ENCODE results near the gene FANCD2.
"Not testable (repeated sequence)": the region's sequence is repeated elsewhere in the genome, so short reads cannot be mapped to it uniquely, and the experiment has no call there.

FANCD2 gene

DNA sequence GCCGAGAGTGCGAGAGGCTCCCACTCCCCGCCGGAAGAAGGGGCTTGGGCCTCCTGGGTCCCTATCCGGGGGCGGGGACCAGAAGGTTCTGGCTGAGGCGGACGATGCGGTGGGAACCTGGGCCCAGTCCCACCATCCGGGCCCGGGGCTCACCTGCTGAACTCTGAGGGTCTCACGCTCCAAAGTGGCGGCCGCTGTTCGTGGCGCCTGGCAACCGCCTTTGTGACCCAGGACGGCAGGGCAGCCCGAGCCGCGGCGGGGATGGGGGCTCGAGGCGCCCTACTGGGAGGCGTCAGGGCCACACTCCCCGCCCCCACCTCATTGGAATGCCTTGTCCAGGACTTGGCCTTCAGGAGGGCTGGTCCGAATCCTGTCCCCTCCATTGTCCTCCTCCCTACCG, 81.9 kb downstream of the FANCD2 start, which contains the start of gene FANCD2OS:
Gene FANCD2OS, minus strand, starts transcription at position 165 of the 400 bp plus-strand sequence. CDS start 3,481 bp downstream, outside the sequence.
- Histone ChIP-seq H3K27me3 (ENCODE audit: control insufficient read depth in 1 of 2, insufficient read depth in 2 of 2, low read length in 2 of 2) (peaks cover 0 to 6% of the 10 kb centered on the region in 2 donors), H3K9me3 (ENCODE audit: control insufficient read depth in 2 of 2, low read length in 2 of 2) (no peaks in the 10 kb centered on the region), H3K9ac (ENCODE audit: low read length in 2 of 2) (no peak within 1 kb of the TSS), H3K36me3 (ENCODE audit: control insufficient read depth in 2 of 2, insufficient read depth in 2 of 2, low read length in 2 of 2) (no peaks in the 10 kb centered on the region), H3K4me1 (ENCODE audit: control insufficient read depth, insufficient read depth, low read length) (no peaks in the 10 kb centered on the region), H3K27ac (ENCODE audit: low read length) (no peak within 1 kb of the TSS), H3K4me3 (ENCODE audit: low read length in 2 of 2) (no peak within 1 kb of the TSS)

DNA sequence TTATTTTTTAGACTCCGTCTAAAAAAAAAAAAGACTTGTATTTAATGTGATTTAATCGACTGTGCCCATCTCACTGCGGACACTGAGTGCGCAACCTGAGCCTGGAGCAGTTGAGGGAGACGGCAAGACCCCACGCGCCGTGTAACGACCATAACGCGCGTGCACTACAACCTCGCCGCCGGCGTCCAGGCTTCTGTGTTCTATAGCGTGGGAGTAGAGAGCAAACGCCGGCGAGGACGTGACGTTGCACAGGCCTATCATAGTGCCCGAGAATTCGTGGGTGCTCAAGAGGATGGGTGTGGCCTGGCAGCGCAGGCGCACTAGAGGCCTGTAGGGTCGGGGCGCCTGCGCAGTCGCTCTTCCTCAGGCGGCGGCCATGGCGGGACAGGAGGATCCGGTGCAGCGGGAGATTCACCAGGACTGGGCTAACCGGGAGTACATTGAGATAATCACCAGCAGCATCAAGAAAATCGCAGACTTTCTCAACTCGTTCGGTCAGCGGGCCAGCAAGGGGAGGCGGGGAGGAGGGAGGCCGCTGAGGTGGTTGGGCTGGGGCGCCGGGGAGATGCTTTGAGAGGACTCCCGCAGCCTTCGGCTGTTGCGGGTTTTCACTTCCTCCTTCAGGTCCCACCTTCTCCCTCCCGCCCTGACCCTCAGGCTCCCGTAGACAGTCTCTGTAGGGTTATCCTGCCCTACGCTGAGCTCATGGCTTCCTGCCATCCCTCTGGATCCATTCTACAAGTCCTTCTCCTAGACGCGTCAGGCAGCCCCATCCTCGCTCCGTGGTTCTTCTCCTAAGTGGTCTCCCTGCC, 89.3 kb downstream of the FANCD2 start, which contains the start of gene BRK1:
Gene BRK1, plus strand, starts transcription at position 350 of the 812 bp plus-strand sequence. Its CDS starts 27 bp downstream, at position 377.
- peaks cover 15% of the 10 kb centered on the region for H3K4me1 ChIP-seq (ENCODE audit: control insufficient read depth, insufficient read depth, low read length)
- peak within 1 kb of the TSS; percentile 61 to 96 for H3K9ac ChIP-seq (ENCODE audit: low read length in 2 of 2)
- peak within 1 kb of the TSS; percentile 89 to 99 for H3K4me3 ChIP-seq (ENCODE audit: low read length in 2 of 2)
- H3K27ac ChIP-seq (ENCODE audit: low read length), result peak within 1 kb of the TSS; percentile 67
- no peaks in the 10 kb centered on the region for H3K9me3 ChIP-seq (ENCODE audit: control insufficient read depth in 2 of 2, low read length in 2 of 2)
- H3K36me3 ChIP-seq (ENCODE audit: control insufficient read depth in 2 of 2, insufficient read depth in 2 of 2, low read length in 2 of 2), result peaks cover 0 to 3% of the 10 kb centered on the region in 2 donors
- no peaks in the 10 kb centered on the region for H3K27me3 ChIP-seq (ENCODE audit: control insufficient read depth in 1 of 2, insufficient read depth in 2 of 2, low read length in 2 of 2)

DNA sequence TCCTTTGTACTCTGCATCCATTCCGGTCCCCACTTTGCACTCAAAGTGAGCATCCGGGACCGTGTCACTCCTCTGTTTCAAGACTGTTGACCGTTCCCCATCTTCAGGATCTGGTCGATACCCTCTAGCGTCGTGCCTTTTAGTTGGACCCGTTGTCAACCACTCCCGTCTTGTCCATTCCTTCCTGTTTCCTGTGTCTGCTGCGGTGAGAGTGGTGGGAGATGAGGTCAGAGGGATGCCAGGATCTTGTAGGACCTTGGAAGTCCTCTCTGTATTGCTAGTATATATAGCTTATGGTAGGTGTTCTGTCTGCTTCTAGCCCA, 89.9 kb downstream of the FANCD2 start:
- H3K4me1 ChIP-seq (ENCODE audit: control insufficient read depth, insufficient read depth, low read length), result peaks cover 15% of the 10 kb centered on the region
- no peaks in the 10 kb centered on the region for H3K9me3 ChIP-seq (ENCODE audit: control insufficient read depth in 2 of 2, low read length in 2 of 2)
- peak overlapping the region; percentile 89 to 99 for H3K4me3 ChIP-seq (ENCODE audit: low read length in 2 of 2)
- peaks cover 0 to 3% of the 10 kb centered on the region in 2 donors for H3K36me3 ChIP-seq (ENCODE audit: control insufficient read depth in 2 of 2, insufficient read depth in 2 of 2, low read length in 2 of 2)
- H3K27me3 ChIP-seq (ENCODE audit: control insufficient read depth in 1 of 2, insufficient read depth in 2 of 2, low read length in 2 of 2), result no peaks in the 10 kb centered on the region
- H3K27ac ChIP-seq (ENCODE audit: low read length), result peak overlapping the region; percentile 67
- peak overlapping the region; percentile 61 to 96 for H3K9ac ChIP-seq (ENCODE audit: low read length in 2 of 2)

DNA sequence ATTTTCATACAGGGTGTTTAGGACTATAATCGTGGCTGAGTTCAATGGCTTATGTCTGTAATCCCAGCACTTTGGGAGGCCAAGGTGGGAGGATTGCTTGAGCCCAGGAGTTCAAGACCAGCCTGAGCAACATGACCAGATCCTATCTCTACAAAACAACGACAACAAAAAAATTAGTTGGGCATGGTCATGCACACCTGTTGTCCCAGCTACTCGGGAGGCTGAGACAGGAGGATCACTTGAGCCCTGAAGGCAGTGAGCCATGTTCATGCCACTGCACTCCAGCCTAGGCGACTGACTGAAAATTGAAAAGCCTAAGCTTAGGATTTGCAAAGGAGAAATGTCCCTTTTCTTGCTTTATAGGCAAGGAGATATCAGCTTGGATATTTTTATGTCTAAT, 90.7 kb downstream of the FANCD2 start:
- peaks cover 0 to 3% of the 10 kb centered on the region in 2 donors for H3K36me3 ChIP-seq (ENCODE audit: control insufficient read depth in 2 of 2, insufficient read depth in 2 of 2, low read length in 2 of 2)
- peak overlapping the region; percentile 89 to 99 for H3K4me3 ChIP-seq (ENCODE audit: low read length in 2 of 2)
- no peak overlapping the region for H3K27ac ChIP-seq (ENCODE audit: low read length)
- no peak overlapping the region for H3K9ac ChIP-seq (ENCODE audit: low read length in 2 of 2)
- H3K9me3 ChIP-seq (ENCODE audit: control insufficient read depth in 2 of 2, low read length in 2 of 2), result no peaks in the 10 kb centered on the region
- no peaks in the 10 kb centered on the region for H3K27me3 ChIP-seq (ENCODE audit: control insufficient read depth in 1 of 2, insufficient read depth in 2 of 2, low read length in 2 of 2)
- H3K4me1 ChIP-seq (ENCODE audit: control insufficient read depth, insufficient read depth, low read length), result peaks cover 15% of the 10 kb centered on the region

DNA sequence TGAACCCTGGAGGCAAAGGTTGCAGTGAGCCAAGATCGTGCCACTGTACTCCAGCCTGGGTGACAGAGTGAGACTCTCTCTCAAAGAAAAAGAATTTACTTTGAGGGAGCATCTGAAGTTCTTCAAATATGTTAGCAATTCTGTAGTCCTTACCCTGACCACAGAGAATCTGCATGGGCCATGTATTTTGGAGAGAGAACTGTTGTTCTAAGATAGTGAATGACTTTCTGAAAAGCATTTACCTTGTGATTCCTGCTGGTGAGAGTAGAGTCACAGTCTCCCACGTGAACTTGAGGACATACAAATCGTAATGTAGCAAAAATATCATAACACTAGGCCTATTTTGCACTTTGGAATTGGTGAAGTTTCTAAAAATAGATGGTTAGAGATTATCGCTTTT, 93.1 kb downstream of the FANCD2 start:
- no peaks in the 10 kb centered on the region for H3K9me3 ChIP-seq (ENCODE audit: control insufficient read depth in 2 of 2, low read length in 2 of 2)
- no peak overlapping the region for H3K27ac ChIP-seq (ENCODE audit: low read length)
- H3K4me1 ChIP-seq (ENCODE audit: control insufficient read depth, insufficient read depth, low read length), result peaks cover 15% of the 10 kb centered on the region
- no peak overlapping the region for H3K9ac ChIP-seq (ENCODE audit: low read length in 2 of 2)
- H3K36me3 ChIP-seq (ENCODE audit: control insufficient read depth in 2 of 2, insufficient read depth in 2 of 2, low read length in 2 of 2), result peaks cover under 1 to 3% of the 10 kb centered on the region in 2 donors
- no peaks in the 10 kb centered on the region for H3K27me3 ChIP-seq (ENCODE audit: control insufficient read depth in 1 of 2, insufficient read depth in 2 of 2, low read length in 2 of 2)
- H3K4me3 ChIP-seq (ENCODE audit: low read length in 2 of 2), result no peak overlapping the region

DNA sequence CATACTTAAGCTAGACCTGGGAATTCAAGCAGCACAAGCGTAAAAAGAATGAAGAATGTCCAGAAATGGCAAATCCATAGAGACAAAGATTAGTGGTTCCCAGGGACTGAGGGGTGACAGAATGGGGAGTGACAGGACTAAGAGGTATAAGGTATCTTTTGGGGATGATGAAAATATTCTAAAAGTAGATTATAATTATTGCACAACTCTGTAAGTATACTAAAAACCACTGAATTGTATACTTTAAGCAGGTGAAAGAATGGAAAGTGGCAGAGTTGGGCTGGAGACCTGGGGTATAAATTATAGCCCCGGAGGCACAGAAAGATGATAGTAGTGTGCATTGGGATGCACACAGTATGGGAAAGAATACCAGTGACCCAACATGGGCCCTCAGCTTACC, 94.8 kb downstream of the FANCD2 start:
- Histone ChIP-seq H3K9ac (ENCODE audit: low read length in 2 of 2) (no peak overlapping the region), H3K4me1 (ENCODE audit: control insufficient read depth, insufficient read depth, low read length) (peaks cover 13% of the 10 kb centered on the region), H3K36me3 (ENCODE audit: control insufficient read depth in 2 of 2, insufficient read depth in 2 of 2, low read length in 2 of 2) (peaks cover 5 to 8% of the 10 kb centered on the region in 2 donors), H3K27ac (ENCODE audit: low read length) (no peak overlapping the region), H3K4me3 (ENCODE audit: low read length in 2 of 2) (no peak overlapping the region), H3K9me3 (ENCODE audit: control insufficient read depth in 2 of 2, low read length in 2 of 2) (no peaks in the 10 kb centered on the region), H3K27me3 (ENCODE audit: control insufficient read depth in 1 of 2, insufficient read depth in 2 of 2, low read length in 2 of 2) (no peaks in the 10 kb centered on the region)

DNA sequence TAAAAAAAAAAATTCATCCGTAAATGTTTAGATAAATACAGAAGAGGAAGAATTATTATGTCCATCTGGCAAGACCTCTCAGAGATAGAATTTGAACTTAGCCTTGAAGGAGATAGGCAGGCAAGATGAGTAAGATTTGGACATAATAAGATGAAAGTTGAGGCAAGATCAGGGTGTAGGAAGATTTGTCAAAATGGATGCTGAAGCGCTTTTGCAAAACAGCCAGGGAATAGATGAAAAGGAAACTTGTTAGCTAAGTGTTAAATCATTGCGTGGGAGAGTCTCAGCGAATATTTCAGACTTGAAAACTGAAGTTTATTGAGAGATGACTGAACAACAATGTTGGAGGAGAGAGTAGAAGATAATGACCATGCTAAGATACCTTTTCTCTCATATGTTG, 96.5 kb downstream of the FANCD2 start:
- Histone ChIP-seq H3K27ac (ENCODE audit: low read length) (no peak overlapping the region), H3K9ac (ENCODE audit: low read length in 2 of 2) (no peak overlapping the region), H3K36me3 (ENCODE audit: control insufficient read depth in 2 of 2, insufficient read depth in 2 of 2, low read length in 2 of 2) (peaks cover 15 to 16% of the 10 kb centered on the region in 2 donors), H3K4me1 (ENCODE audit: control insufficient read depth, insufficient read depth, low read length) (peaks cover 4% of the 10 kb centered on the region), H3K4me3 (ENCODE audit: low read length in 2 of 2) (no peak overlapping the region), H3K9me3 (ENCODE audit: control insufficient read depth in 2 of 2, low read length in 2 of 2) (no peaks in the 10 kb centered on the region), H3K27me3 (ENCODE audit: control insufficient read depth in 1 of 2, insufficient read depth in 2 of 2, low read length in 2 of 2) (no peaks in the 10 kb centered on the region)

DNA sequence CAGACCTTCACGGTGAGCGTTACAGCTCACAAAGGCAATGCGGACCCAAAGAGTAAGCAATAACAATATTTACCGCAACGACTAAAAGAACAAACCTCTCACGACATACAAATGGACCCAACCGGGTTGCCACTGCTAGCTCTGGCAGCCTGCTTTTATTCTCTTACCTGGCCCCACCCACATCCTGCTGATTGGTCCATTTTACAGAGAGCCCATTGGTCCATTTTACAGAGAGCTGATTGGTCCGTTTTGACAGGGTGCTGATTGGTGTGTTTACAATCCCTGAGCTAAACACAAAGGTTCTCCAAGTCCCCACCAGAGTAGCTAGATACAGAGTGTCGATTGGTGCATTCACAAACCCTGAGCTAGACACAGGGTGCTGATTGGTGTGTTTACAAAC, 109.6 kb downstream of the FANCD2 start:
- not testable (repeated sequence) for H3K9ac ChIP-seq (ENCODE audit: low read length in 2 of 2); H3K27me3 ChIP-seq (ENCODE audit: control insufficient read depth in 1 of 2, insufficient read depth in 2 of 2, low read length in 2 of 2); H3K4me3 ChIP-seq (ENCODE audit: low read length in 2 of 2); H3K9me3 ChIP-seq (ENCODE audit: control insufficient read depth in 2 of 2, low read length in 2 of 2); H3K4me1 ChIP-seq (ENCODE audit: control insufficient read depth, insufficient read depth, low read length); H3K27ac ChIP-seq (ENCODE audit: low read length); H3K36me3 ChIP-seq (ENCODE audit: control insufficient read depth in 2 of 2, insufficient read depth in 2 of 2, low read length in 2 of 2)

DNA sequence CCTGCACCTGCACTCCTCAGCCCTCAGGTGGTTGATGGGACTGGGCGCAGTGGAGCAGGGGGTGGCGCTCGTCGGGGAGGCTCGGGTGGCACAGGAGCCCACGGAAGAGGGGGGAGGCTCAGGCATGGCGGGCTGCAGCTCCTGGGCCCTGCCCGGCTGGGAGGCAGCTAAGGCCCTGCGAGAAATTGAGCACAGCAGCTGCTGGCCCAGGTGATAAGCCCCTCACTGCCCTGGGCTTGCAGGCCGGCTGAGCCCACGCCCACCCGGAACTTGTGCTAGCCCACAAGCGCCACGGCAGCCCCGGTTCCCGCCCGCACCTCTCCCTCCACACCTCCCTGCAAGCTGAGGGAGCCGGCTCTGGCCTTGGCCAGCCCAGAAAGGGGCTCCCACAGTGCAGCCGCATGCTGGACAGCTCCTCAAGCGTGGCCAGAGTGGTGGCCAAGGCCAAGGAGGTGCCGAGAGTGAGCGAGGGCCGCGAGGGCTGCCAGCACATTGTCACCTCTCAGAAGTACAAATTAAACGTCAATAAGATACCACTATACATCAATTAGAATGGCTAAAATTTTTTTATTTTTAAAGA, 110.3 kb downstream of the FANCD2 start:
- H3K9ac ChIP-seq (ENCODE audit: low read length in 2 of 2), result no peak overlapping the region
- peaks cover 4% of the 10 kb centered on the region for H3K4me1 ChIP-seq (ENCODE audit: control insufficient read depth, insufficient read depth, low read length)
- H3K36me3 ChIP-seq (ENCODE audit: control insufficient read depth in 2 of 2, insufficient read depth in 2 of 2, low read length in 2 of 2), result no peaks in the 10 kb centered on the region
- no peak overlapping the region for H3K27ac ChIP-seq (ENCODE audit: low read length)
- H3K27me3 ChIP-seq (ENCODE audit: control insufficient read depth in 1 of 2, insufficient read depth in 2 of 2, low read length in 2 of 2), result no peaks in the 10 kb centered on the region
- H3K9me3 ChIP-seq (ENCODE audit: control insufficient read depth in 2 of 2, low read length in 2 of 2), result no peaks in the 10 kb centered on the region
- H3K4me3 ChIP-seq (ENCODE audit: low read length in 2 of 2), result no peak overlapping the region

DNA sequence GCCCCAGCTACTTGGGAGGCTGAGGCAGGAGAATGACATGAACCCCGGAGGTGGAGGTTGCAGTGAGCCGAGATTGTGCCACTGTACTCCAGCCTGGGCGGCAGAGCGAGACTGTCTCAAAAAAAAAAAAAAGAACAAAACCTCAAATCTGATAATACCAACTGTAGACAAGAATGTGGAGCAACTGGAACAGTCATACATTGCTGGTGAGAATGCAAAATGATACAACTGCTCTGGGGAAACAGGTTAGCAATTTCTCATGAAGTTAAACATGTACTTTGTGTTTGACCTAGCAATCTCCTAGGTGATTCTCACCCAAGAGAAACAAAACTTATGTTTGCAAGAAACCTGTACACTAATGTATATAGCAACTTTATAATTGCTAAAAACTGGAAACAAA, 110.9 kb downstream of the FANCD2 start:
- Histone ChIP-seq H3K4me1 (ENCODE audit: control insufficient read depth, insufficient read depth, low read length) (peaks cover 4% of the 10 kb centered on the region), H3K9me3 (ENCODE audit: control insufficient read depth in 2 of 2, low read length in 2 of 2) (no peaks in the 10 kb centered on the region), H3K9ac (ENCODE audit: low read length in 2 of 2) (no peak overlapping the region), H3K36me3 (ENCODE audit: control insufficient read depth in 2 of 2, insufficient read depth in 2 of 2, low read length in 2 of 2) (no peaks in the 10 kb centered on the region), H3K27me3 (ENCODE audit: control insufficient read depth in 1 of 2, insufficient read depth in 2 of 2, low read length in 2 of 2) (no peaks in the 10 kb centered on the region), H3K4me3 (ENCODE audit: low read length in 2 of 2) (no peak overlapping the region), H3K27ac (ENCODE audit: low read length) (no peak overlapping the region)
